GM18909 (cell line): ENCODE measurements around the gene TRIM15.

Source experiments
- ATAC-seq: cut with Tn5 transposase; IDR thresholded peaks from one replicate; pipeline ENCODE4 v1.9.1; 2021; ENCODE audit warnings: mild to moderate bottlenecking; ENCODE audit not compliant: unreplicated experiment, poor library complexity

The TRIM15 gene

GRCh38 chr6:30144811-30145210, 18.5 kb upstream of the TRIM15 start:
- ATAC-seq, result no peak

- no peak for ATAC-seq
Measured at GRCh38 chr6:30145818-30146217, 17.5 kb upstream of the TRIM15 start.

GRCh38 chr6:30147096-30147495, 16.2 kb upstream of the TRIM15 start:
- no peak for ATAC-seq

GRCh38 chr6:30149234-30149633, 14.1 kb upstream of the TRIM15 start:
- no peak for ATAC-seq

- no peak for ATAC-seq
Measured at GRCh38 chr6:30149858-30150550, 13.3 kb upstream of the TRIM15 start.

- ATAC-seq, result no peak
Measured at GRCh38 chr6:30150671-30151395, 12.5 kb upstream of the TRIM15 start.

- ATAC-seq, result no peak
Measured at GRCh38 chr6:30151580-30151979, 11.8 kb upstream of the TRIM15 start.

- ATAC-seq, result no peak
Measured at GRCh38 chr6:30152016-30152673, 11.2 kb upstream of the TRIM15 start.

- ATAC-seq, result no peak
Measured at GRCh38 chr6:30152910-30153610, 10.3 kb upstream of the TRIM15 start.

GRCh38 chr6:30154061-30154460, 9.3 kb upstream of the TRIM15 start:
- ATAC-seq, result no peak

- no peak for ATAC-seq
Measured at GRCh38 chr6:30154709-30155519, 8.4 kb upstream of the TRIM15 start.

- ATAC-seq, result no peak
Measured at GRCh38 chr6:30155520-30156261, 7.7 kb upstream of the TRIM15 start.

- no peak for ATAC-seq
Measured at GRCh38 chr6:30156262-30156599, 7.1 kb upstream of the TRIM15 start.

- ATAC-seq, result no peak
Measured at GRCh38 chr6:30156774-30157173, 6.6 kb upstream of the TRIM15 start.

- no peak for ATAC-seq
Measured at GRCh38 chr6:30157581-30157980, 5.8 kb upstream of the TRIM15 start.

- ATAC-seq, result no peak
Measured at GRCh38 chr6:30157999-30158398, 5.3 kb upstream of the TRIM15 start.

- no peak for ATAC-seq
Measured at GRCh38 chr6:30158475-30159040, 4.8 kb upstream of the TRIM15 start.

- no peak for ATAC-seq
Measured at GRCh38 chr6:30160008-30160784, 3.1 kb upstream of the TRIM15 start.
